DOHH2 (cell line): ENCODE results near the gene SNX30.

ENCODE experiments used
- H3F3A ChIP-seq: fragments of 200-600 bp; sonication (generic), shearing (Covaris generic); 2 replicates; pipeline ENCODE4 v1.6.0; 2016; ENCODE audit warnings: antibody characterized with exemption, mild to moderate bottlenecking; ENCODE audit not compliant: control insufficient read depth, insufficient read depth
- H3K27ac ChIP-seq: fragments of 200-600 bp; sonication (generic); 2 replicates; pipeline ENCODE4 v1.5.1; 2014; ENCODE audit warnings: low read depth, mild to moderate bottlenecking, low read length, moderate library complexity
- H3K27me3 ChIP-seq: fragments of 200-600 bp; sonication (generic); 2 replicates; pipeline ENCODE4 v1.6.1; 2014; ENCODE audit warnings: mild to moderate bottlenecking, low read length, mixed read lengths; ENCODE audit not compliant: control insufficient read depth
- H3K36me3 ChIP-seq: fragments of 200-600 bp; sonication (generic); 2 replicates; pipeline ENCODE4 v1.6.1; 2014; ENCODE audit warnings: mild to moderate bottlenecking, low read length, moderate library complexity, mixed read lengths; ENCODE audit not compliant: control insufficient read depth
- H3K4me1 ChIP-seq: fragments of 200-600 bp; sonication (generic); 2 replicates; pipeline ENCODE4 v1.6.1; 2014; ENCODE audit warnings: mild to moderate bottlenecking, low read length, mixed read lengths; ENCODE audit not compliant: control insufficient read depth
- H3K4me2 ChIP-seq: fragments of 200-600 bp; sonication (generic); 2 replicates; pipeline ENCODE4 v1.6.0; 2014; ENCODE audit warnings: mild to moderate bottlenecking, low read length, moderate library complexity
- H3K4me3 ChIP-seq: fragments of 200-600 bp; sonication (generic); 2 replicates; pipeline ENCODE4 v1.5.1; 2014; ENCODE audit warnings: mild to moderate bottlenecking, low read length, mixed read lengths
- H3K79me2 ChIP-seq: fragments of 200-600 bp; sonication (generic); 2 replicates; pipeline ENCODE4 v1.6.1; 2014; ENCODE audit warnings: mild to moderate bottlenecking, low read length, mixed read lengths; ENCODE audit not compliant: control insufficient read depth
- H3K9me2 ChIP-seq: fragments of 200-600 bp; sonication (generic); replicated peaks from 2 replicates; pipeline ENCODE4 v1.6.1; 2014; ENCODE audit warnings: mild to moderate bottlenecking, low read length, mixed read lengths; ENCODE audit not compliant: control insufficient read depth
- H3K9me3 ChIP-seq: fragments of 200-600 bp; sonication (generic); 2 replicates; pipeline ENCODE4 v1.6.1; 2014; ENCODE audit warnings: antibody characterized with exemption, low read length, mixed read lengths; ENCODE audit not compliant: control insufficient read depth, insufficient read depth
- H4K20me1 ChIP-seq: fragments of 200-600 bp; sonication (generic); 2 replicates; pipeline ENCODE4 v1.6.0; 2014; ENCODE audit warnings: low read depth, mild to moderate bottlenecking, antibody characterized with exemption, low read length, moderate library complexity; ENCODE audit not compliant: control insufficient read depth, insufficient read depth
- EZH2phosphoT487 ChIP-seq: fragments of 200-600 bp; sonication (generic); IDR thresholded peaks from 2 replicates; pipeline ENCODE4 v1.6.1; 2017; ENCODE audit warnings: borderline replicate concordance, mild to moderate bottlenecking, antibody characterized with exemption, low read length, moderate library complexity, mixed read lengths
- TF ChIP-seq, protein P1 (sequence below): fragments of 200-600 bp; sonication (generic); IDR thresholded peaks from one replicate; pipeline ENCODE4 v1.5.1; 2014; ENCODE audit warnings: antibody characterized with exemption, mild to moderate bottlenecking, low read depth, low read length; ENCODE audit not compliant: poor library complexity, severe bottlenecking

The SNX30 gene

DNA sequence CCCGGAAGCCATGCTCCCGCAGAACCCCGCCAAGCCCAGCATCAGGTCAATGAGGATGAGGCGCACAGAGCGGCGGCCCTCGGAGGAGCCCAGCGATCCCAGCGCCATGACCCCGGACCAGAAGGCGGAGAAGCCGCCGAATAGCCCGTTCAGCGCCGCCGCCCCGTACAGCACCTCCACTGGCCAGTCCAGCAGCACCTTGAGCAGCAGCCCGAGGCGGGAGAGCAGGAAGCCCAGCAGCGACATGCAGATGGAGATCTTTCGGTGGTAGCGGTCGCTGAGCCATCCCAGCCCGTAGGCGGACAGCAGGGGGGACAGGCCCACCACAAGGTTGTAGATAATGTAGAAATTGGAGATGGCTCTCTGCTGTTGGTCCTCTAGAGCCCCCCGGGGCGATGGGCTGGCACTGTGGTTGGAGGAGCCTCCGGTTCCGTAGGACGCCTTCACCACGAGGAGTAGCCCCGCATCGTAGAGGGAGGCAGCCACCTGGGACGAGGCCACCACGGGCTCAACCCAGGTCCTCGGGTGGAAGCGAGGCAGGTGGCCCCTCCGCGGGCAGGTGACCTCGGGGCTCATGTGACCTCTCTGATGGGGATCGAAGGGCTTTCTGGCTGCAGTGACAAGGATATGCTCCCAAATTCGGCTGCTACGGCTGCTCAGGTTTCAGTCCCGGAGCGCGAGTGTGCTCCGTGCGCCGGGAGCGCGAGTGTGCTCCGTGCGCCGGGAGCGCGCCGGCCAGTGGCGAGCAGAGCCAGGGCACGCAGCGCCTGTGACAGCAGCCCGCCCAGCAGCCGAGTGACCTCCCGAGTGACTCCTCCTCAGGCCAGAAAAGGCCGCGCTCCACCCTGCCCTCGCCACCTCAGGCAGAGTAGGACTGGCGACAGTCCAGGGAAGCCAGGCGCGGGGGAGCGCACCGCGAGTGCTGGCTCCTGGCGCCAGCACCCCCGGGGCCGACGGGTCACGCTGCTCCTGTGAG lies 139.8 kb downstream of the SNX30 start, which contains the start of gene SLC46A2:
Gene SLC46A2, minus strand, starts transcription at position 771 of the 976 bp plus-strand sequence. Its CDS starts 195 bp downstream, at position 576.
- no peaks in the 10 kb centered on the region for H3K79me2 ChIP-seq

DNA sequence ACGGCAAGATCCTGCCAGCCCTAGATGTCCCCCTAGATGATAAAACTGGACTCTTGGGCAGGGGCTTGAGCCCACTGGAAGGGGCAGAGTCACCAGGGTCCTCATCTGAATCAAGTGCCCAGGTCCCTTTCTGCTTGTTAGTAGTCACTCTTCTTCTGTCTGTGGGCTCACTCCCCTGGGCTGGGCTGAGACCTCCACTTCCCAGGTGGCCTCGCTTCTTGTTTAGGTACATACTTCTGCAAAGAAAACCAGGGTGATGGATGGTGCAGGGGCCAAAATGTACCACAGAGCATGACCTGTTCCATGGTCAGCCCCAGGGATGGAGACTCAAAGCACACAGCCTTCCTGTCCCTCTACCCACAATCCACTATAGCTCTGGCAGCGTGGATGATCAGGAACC lies 141.0 kb downstream of the SNX30 start:
- H3K79me2 ChIP-seq: no peaks in the 10 kb centered on the region
- no peaks in the 10 kb centered on the region for H3K9me3 ChIP-seq
- no peaks in the 10 kb centered on the region for H3F3A ChIP-seq
- no peak overlapping the region for H3K27ac ChIP-seq
- H4K20me1 ChIP-seq: no peaks in the 10 kb centered on the region
- no peak overlapping the region for H3K4me3 ChIP-seq
- H3K4me1 ChIP-seq: peaks cover 14% of the 10 kb centered on the region
- H3K36me3 ChIP-seq: no peaks in the 10 kb centered on the region
- no peak overlapping the region for H3K4me2 ChIP-seq
- no peak for TF ChIP-seq EZH2phosphoT487
- TF ChIP-seq, protein P1, sequence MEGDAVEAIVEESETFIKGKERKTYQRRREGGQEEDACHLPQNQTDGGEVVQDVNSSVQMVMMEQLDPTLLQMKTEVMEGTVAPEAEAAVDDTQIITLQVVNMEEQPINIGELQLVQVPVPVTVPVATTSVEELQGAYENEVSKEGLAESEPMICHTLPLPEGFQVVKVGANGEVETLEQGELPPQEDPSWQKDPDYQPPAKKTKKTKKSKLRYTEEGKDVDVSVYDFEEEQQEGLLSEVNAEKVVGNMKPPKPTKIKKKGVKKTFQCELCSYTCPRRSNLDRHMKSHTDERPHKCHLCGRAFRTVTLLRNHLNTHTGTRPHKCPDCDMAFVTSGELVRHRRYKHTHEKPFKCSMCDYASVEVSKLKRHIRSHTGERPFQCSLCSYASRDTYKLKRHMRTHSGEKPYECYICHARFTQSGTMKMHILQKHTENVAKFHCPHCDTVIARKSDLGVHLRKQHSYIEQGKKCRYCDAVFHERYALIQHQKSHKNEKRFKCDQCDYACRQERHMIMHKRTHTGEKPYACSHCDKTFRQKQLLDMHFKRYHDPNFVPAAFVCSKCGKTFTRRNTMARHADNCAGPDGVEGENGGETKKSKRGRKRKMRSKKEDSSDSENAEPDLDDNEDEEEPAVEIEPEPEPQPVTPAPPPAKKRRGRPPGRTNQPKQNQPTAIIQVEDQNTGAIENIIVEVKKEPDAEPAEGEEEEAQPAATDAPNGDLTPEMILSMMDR: no peak
- H3K9me2 ChIP-seq: no peaks in the 10 kb centered on the region
- no peaks in the 10 kb centered on the region for H3K27me3 ChIP-seq

More for the DNA sequence above, 139.8 kb downstream of the SNX30 start, which contains the start of gene SLC46A2:
- no peaks in the 10 kb centered on the region for H3K9me3 ChIP-seq
- H3K9me2 ChIP-seq: no peaks in the 10 kb centered on the region
- no peak within 1 kb of the TSS for H3K4me2 ChIP-seq
- no peaks in the 10 kb centered on the region for H3K36me3 ChIP-seq
- no peaks in the 10 kb centered on the region for H3F3A ChIP-seq
- no peaks in the 10 kb centered on the region for H4K20me1 ChIP-seq
- H3K27ac ChIP-seq: no peak within 1 kb of the TSS
- H3K4me1 ChIP-seq: 0 out of 2 replicates have a peak, but pooled peaks cover 4% of the 10 kb centered on the region
- no peak within 1 kb of the TSS for H3K4me3 ChIP-seq
- TF ChIP-seq, protein P1: no peak
- no peak for TF ChIP-seq EZH2phosphoT487
- no peaks in the 10 kb centered on the region for H3K27me3 ChIP-seq

DNA sequence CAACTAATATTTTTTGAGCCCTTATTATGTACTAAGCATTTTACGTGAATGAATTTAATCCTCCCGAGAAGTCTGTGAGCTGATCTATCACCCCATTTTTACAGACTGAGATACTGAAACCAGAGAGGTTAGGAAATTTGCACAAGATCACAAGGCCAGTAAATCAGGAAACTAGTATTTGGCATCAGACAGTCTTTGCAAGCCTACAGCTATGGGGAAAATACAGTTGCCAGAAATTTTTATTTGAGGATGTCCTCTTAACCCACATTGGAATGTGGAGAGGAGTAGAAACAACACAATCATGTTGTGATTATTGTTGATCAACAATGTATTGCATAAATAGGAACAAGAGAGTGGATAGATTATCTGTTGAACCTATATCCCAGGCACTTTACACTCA lies 142.4 kb downstream of the SNX30 start:
- H3K4me2 ChIP-seq: no peak overlapping the region

More for the DNA sequence above, 142.4 kb downstream of the SNX30 start:
- Histone ChIP-seq H4K20me1 (no peaks in the 10 kb centered on the region), H3K36me3 (no peaks in the 10 kb centered on the region), H3K4me3 (no peak overlapping the region), H3K27ac (no peak overlapping the region), H3F3A (no peaks in the 10 kb centered on the region), H3K4me1 (peaks cover 19% of the 10 kb centered on the region), H3K27me3 (no peaks in the 10 kb centered on the region), H3K79me2 (no peaks in the 10 kb centered on the region), H3K9me2 (no peaks in the 10 kb centered on the region), H3K9me3 (no peaks in the 10 kb centered on the region)
- TF ChIP-seq, protein P1: no peak
- no peak for TF ChIP-seq EZH2phosphoT487
